GM23338 (cell line): ENCODE measurements around the gene TPCN2.

Experiments used
- CREB1 ChIP-seq: fragments of 250-450 bp; sonication (Bioruptor Pico); IDR thresholded peaks from 2 replicates; pipeline ENCODE4 v1.5.0; 2020; ENCODE audit warnings: low read depth, mild to moderate bottlenecking, moderate library complexity
- CTCF ChIP-seq, 2 experiments: fragments of 200-600 bp in 1 of 2; sonication (generic) in 1 of 2; conservative IDR thresholded peaks; 2 replicates each; pipeline versions ENCODE4 v1.5.1 to v1.6.1; 2016 to 2017; ENCODE audit warnings: antibody characterized with exemption in 2 of 2, low read depth in 2 of 2, mild to moderate bottlenecking in 2 of 2, moderate library complexity in 1 of 2
- EZH2 ChIP-seq: fragments of 200-600 bp; sonication (generic); IDR thresholded peaks from one replicate; pipeline ENCODE4 v1.8.0; 2017; ENCODE audit warnings: antibody characterized with exemption, mild to moderate bottlenecking, low read depth; ENCODE audit not compliant: unreplicated experiment
- JUNB ChIP-seq: IDR thresholded peaks from one replicate; pipeline ENCODE4 v1.6.1; 2016; ENCODE audit warnings: antibody characterized with exemption; ENCODE audit not compliant: unreplicated experiment
- POLR2AphosphoS5 ChIP-seq: IDR thresholded peaks from 2 replicates; pipeline ENCODE4 v1.6.1; 2016; ENCODE audit warnings: antibody characterized with exemption, low read depth
- REST ChIP-seq: IDR thresholded peaks from one replicate; pipeline ENCODE4 v1.6.1; 2018; ENCODE audit warnings: antibody characterized with exemption; ENCODE audit not compliant: unreplicated experiment
- STAT1 ChIP-seq: IDR thresholded peaks from one replicate; pipeline ENCODE4 v1.6.1; 2016; ENCODE audit warnings: antibody characterized with exemption; ENCODE audit not compliant: unreplicated experiment
- ZNF114 ChIP-seq: fragments of 250-450 bp; sonication (Bioruptor Pico); IDR thresholded peaks from 2 replicates; pipeline ENCODE4 v1.5.0; 2020; ENCODE audit warnings: mild to moderate bottlenecking, moderate library complexity

GRCh38 chr11:69131121-69131566 lies 82.4 kb downstream of the TPCN2 start:
- TF ChIP-seq CTCF (conservative IDR thresholded peaks at IDR 0.05; ENCODE audit: low read depth in 2 of 2) (no peak), REST (no peak), EZH2 (no peak), JUNB (no peak), POLR2AphosphoS5 (no peak), STAT1 (no peak), ZNF114 (no peak), CREB1 (CRISPR knock-in tag) (no peak)
